ENCODE results near the gene EXOC1. TPM values are rescaled to one million over a fixed set of nuclear protein-coding genes. Genes with fewer than 3 reads are reported as not detected.

Gene EXOC1
- total RNA-seq, 1 donor from 2014 or later: 13.6 TPM

GRCh38 chr4:55951191-55951922 is 97.9 kb downstream of the EXOC1 start:
- H3K4me1 ChIP-seq: peaks cover 0 to 15% of the 10 kb centered on the region in 2 donors
- DNase-seq (ENCODE audit: low spot score in 2 of 2): no peak
- intact Hi-C loops (cut with DNase I): no loop called here
- no peak for TF ChIP-seq CTCF (IDR thresholded peaks at IDR 0.05)
- H3K27me3 ChIP-seq: no peaks in the 10 kb centered on the region
- H3K4me3 ChIP-seq: no peak overlapping the region
- peaks cover 3 to 8% of the 10 kb centered on the region in 2 donors for H3K36me3 ChIP-seq
- H3K27ac ChIP-seq: no peak overlapping the region
- no peaks in the 10 kb centered on the region for H3K9me3 ChIP-seq

Other genes with a start within 250 kb of the EXOC1 start
- gene NMU, start 217.3 kb upstream of the EXOC1 start, total RNA-seq: not detected
- not detected for gene EXOC1L, start 33.9 kb upstream of the EXOC1 start, total RNA-seq
- gene CEP135, start 95.3 kb downstream of the EXOC1 start, total RNA-seq: 0.53 TPM